ENCODE measurements around the gene COPRS.
"Not testable (repeated sequence)": the region's sequence is repeated elsewhere in the genome, so short reads cannot be mapped to it uniquely, and the experiment has no call there.

Gene COPRS

GRCh38 chr17:31843070-31843745, 15.8 kb downstream of the COPRS start:
- no peak for DNase-seq

GRCh38 chr17:31842195-31843069, 16.6 kb downstream of the COPRS start:
- DNase-seq = no peak

- DNase-seq = no peak
These were observed 17.2 kb downstream of the COPRS start for GRCh38 chr17:31841850-31842194.

GRCh38 chr17:31838636-31839225, 20.3 kb downstream of the COPRS start:
- DNase-seq = no peak

- DNase-seq = no peak
These were observed 23.1 kb downstream of the COPRS start for GRCh38 chr17:31835984-31836383.

- no peak for DNase-seq
These were observed 24.6 kb downstream of the COPRS start for GRCh38 chr17:31834448-31834847.

GRCh38 chr17:31832746-31833145, 26.3 kb downstream of the COPRS start:
- no peak for DNase-seq

- no peak for DNase-seq
These were observed 27.8 kb downstream of the COPRS start for GRCh38 chr17:31830971-31831858.

- DNase-seq = no peak
These were observed 29.4 kb downstream of the COPRS start for GRCh38 chr17:31829649-31830048.

- DNase-seq = not testable (repeated sequence)
These were observed 30.1 kb downstream of the COPRS start for GRCh38 chr17:31828955-31829354.

GRCh38 chr17:31825961-31826691, 32.9 kb downstream of the COPRS start:
- DNase-seq = no peak

GRCh38 chr17:31824766-31825360, 34.2 kb downstream of the COPRS start:
- no peak for DNase-seq

GRCh38 chr17:31823014-31823413, 36.0 kb downstream of the COPRS start:
- DNase-seq = no peak

GRCh38 chr17:31820691-31821435, 38.2 kb downstream of the COPRS start:
- no peak for DNase-seq

- DNase-seq = no peak
These were observed 39.5 kb downstream of the COPRS start for GRCh38 chr17:31819578-31819977.

GRCh38 chr17:31818863-31819262, 40.2 kb downstream of the COPRS start:
- not testable (repeated sequence) for DNase-seq

GRCh38 chr17:31815212-31815730, 43.8 kb downstream of the COPRS start:
- no peak for DNase-seq

- no peak for DNase-seq
These were observed 47.9 kb downstream of the COPRS start for GRCh38 chr17:31811101-31811500.

- DNase-seq = not testable (repeated sequence)
These were observed 49.2 kb downstream of the COPRS start for GRCh38 chr17:31809876-31810275.

GRCh38 chr17:31808521-31809050, 50.5 kb downstream of the COPRS start:
- DNase-seq = no peak

Data from NCI-H1436 treated with DMSO at 0.1 percent for 48 hours (cell line).